ENCODE measurements around the gene FIG4. TPM values are rescaled to one million over a fixed set of nuclear protein-coding genes. Genes with fewer than 3 reads are reported as not detected.

The FIG4 gene
- total RNA-seq, 1 donor from 2014 or later = 13.0 TPM

DNA sequence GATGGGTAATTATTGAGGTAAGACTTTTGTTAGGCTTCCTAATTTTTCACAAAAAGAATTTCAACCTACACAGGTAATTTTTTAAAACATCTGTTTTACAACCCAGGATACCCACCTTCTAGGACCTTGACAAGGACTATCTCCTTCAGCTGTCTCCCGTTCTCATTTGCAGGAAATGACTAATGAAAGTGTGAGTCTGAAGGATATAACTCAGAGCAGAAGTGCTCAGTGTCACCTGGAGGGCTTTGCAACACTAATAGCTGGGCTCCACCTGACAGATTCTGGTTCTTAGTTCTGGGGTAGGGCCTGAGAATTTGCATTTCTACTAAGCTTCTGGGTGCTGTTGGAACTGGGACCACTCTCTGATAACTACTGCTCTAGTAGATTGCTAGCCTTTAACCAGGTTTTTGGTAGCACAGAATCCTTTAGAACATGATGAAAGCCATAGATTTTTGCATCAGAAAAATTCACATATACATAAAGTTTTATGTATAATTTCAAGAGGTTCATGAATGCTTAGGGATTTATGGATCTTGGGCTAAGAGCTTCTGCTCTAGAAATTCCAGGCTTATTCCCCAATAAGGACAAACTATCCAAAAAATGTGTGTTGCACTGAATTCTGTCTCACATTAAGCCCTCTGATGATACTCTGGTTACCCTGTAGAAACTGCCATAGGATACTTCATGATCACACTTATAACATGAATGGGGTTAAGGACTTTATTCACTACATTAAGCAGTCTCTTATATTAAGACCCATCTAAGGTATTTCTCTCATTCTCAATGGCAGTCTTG, 30.4 kb upstream of the FIG4 start:
- no peak overlapping the region for H3K4me3 Mint-ChIP-seq (ENCODE audit: unreplicated experiment)
- no peaks in the 10 kb centered on the region for H3K4me1 Mint-ChIP-seq (ENCODE audit: low read depth)
- H3K36me3 Mint-ChIP-seq (ENCODE audit: low read depth) = peaks cover 1% of the 10 kb centered on the region
- no peak overlapping the region for H3K27ac Mint-ChIP-seq (ENCODE audit: unreplicated experiment)
- DNase-seq (ENCODE audit: low spot score) = no peak
- no peak for TF ChIP-seq CTCF (IDR thresholded peaks at IDR 0.05)
- no peaks in the 10 kb centered on the region for H3K9me3 Mint-ChIP-seq (ENCODE audit: low read depth)
- no peaks in the 10 kb centered on the region for H3K27me3 Mint-ChIP-seq (ENCODE audit: low read depth)

DNA sequence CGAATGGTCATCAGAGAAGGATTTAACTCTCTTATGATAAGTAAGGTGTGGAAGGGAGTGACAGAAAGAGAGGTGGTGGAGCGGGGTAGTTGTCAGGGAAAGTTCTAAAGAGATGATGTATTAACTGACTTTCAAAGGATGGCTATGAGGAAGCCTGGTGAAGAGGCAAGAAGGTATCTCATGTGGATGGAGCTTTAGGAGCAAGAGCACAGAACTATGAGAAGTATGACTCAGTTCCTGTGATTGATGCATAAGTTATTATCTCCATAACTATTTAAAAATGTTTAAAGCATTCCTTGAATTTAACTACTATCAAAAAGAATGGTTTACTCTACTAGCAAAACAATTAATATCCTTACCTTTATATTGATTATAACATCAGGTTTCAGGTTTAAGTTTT, 28.9 kb upstream of the FIG4 start:
- Mint-ChIP-seq H3K27ac (ENCODE audit: unreplicated experiment) (no peak overlapping the region), H3K9me3 (ENCODE audit: low read depth) (no peaks in the 10 kb centered on the region), H3K4me3 (ENCODE audit: unreplicated experiment) (no peak overlapping the region), H3K36me3 (ENCODE audit: low read depth) (no peaks in the 10 kb centered on the region), H3K27me3 (ENCODE audit: low read depth) (no peaks in the 10 kb centered on the region), H3K4me1 (ENCODE audit: low read depth) (no peaks in the 10 kb centered on the region)
- no peak for DNase-seq (ENCODE audit: low spot score)
- TF ChIP-seq CTCF (IDR thresholded peaks at IDR 0.05) = no peak

- no peaks in the 10 kb centered on the region for H3K9me3 Mint-ChIP-seq (ENCODE audit: low read depth)
- no peak for TF ChIP-seq CTCF (IDR thresholded peaks at IDR 0.05)
- no peak overlapping the region for H3K27ac Mint-ChIP-seq (ENCODE audit: unreplicated experiment)
- DNase-seq (ENCODE audit: low spot score) = no peak
- H3K27me3 Mint-ChIP-seq (ENCODE audit: low read depth) = no peaks in the 10 kb centered on the region
- peaks cover 14% of the 10 kb centered on the region for H3K4me1 Mint-ChIP-seq (ENCODE audit: low read depth)
- no peaks in the 10 kb centered on the region for H3K36me3 Mint-ChIP-seq (ENCODE audit: low read depth)
- no peak overlapping the region for H3K4me3 Mint-ChIP-seq (ENCODE audit: unreplicated experiment)
Observed at GRCh38 chr6:109669811-109670210, 21.3 kb upstream of the FIG4 start.

DNA sequence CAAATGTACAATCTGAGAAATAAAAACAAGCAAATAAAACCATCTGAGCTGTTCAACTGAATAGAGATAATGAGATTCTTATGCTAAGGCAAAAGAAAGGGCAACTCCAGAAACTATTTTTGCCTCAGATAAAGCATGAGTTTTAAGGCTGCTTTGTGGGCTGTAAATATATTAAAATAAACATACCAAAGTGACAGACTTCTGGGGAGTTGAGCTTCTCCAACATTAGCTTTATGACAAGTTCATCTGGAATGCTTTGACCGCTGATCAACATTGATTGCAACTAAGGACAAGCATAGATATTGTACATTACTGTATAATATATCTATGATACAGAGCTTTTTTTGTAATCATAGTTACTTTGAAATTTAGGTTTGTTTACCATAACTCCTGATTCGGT, 19.4 kb upstream of the FIG4 start:
- TF ChIP-seq CTCF (IDR thresholded peaks at IDR 0.05) = no peak
- no peaks in the 10 kb centered on the region for H3K36me3 Mint-ChIP-seq (ENCODE audit: low read depth)
- peaks cover 14% of the 10 kb centered on the region for H3K4me1 Mint-ChIP-seq (ENCODE audit: low read depth)
- no peaks in the 10 kb centered on the region for H3K27me3 Mint-ChIP-seq (ENCODE audit: low read depth)
- no peak for DNase-seq (ENCODE audit: low spot score)
- no peak overlapping the region for H3K27ac Mint-ChIP-seq (ENCODE audit: unreplicated experiment)
- no peaks in the 10 kb centered on the region for H3K9me3 Mint-ChIP-seq (ENCODE audit: low read depth)
- no peak overlapping the region for H3K4me3 Mint-ChIP-seq (ENCODE audit: unreplicated experiment)

- H3K4me3 Mint-ChIP-seq (ENCODE audit: unreplicated experiment) = no peak overlapping the region
- TF ChIP-seq CTCF (IDR thresholded peaks at IDR 0.05) = no peak
- H3K4me1 Mint-ChIP-seq (ENCODE audit: low read depth) = peaks cover 14% of the 10 kb centered on the region
- H3K27ac Mint-ChIP-seq (ENCODE audit: unreplicated experiment) = no peak overlapping the region
- H3K9me3 Mint-ChIP-seq (ENCODE audit: low read depth) = no peaks in the 10 kb centered on the region
- no peaks in the 10 kb centered on the region for H3K27me3 Mint-ChIP-seq (ENCODE audit: low read depth)
- no peak for DNase-seq (ENCODE audit: low spot score)
- no peaks in the 10 kb centered on the region for H3K36me3 Mint-ChIP-seq (ENCODE audit: low read depth)
Observed at GRCh38 chr6:109672175-109672574, 18.9 kb upstream of the FIG4 start.

Data from chondrocyte (in vitro differentiated cells).